A673 (cell line): ENCODE measurements around the gene ALDOC. TPM values are rescaled to one million over a fixed set of nuclear protein-coding genes. Genes with fewer than 3 reads are reported as not detected.

Experiments used
- BruUV-seq: library from RNA; stranded (reverse); fragments of 400-500 nt; replicated peaks from 2 replicates; lab custom pipeline; 2021; lab: Mats Ljungman, UMichigan
- CTCF ChIA-PET: fragments of 300-600 bp; sonication (Branson Sonifier 250); formaldehyde crosslinking; loops from one replicate; lab custom pipeline; 2022; ENCODE audit warnings: antibody characterized with exemption; lab: Charles Lee
- POLR2A ChIA-PET: fragments of 300-600 bp; sonication (Branson Sonifier 250); formaldehyde crosslinking; loops from one replicate; lab custom pipeline; 2022; ENCODE audit warnings: antibody characterized with exemption; ENCODE audit not compliant: low non-redundant PET; lab: Charles Lee
- DNase-seq: peaks from one replicate; pipeline ENCODE4 v3.0.0-alpha.2; 2015; ENCODE audit warnings: low spot score
- H3K27ac ChIP-seq: fragments of 200-600 bp; sonication (generic); 2 replicates; pipeline ENCODE4 v1.5.1; 2016; ENCODE audit warnings: mixed run types, low read depth, mild to moderate bottlenecking, mixed read lengths, antibody characterized with exemption, low read length; ENCODE audit not compliant: poor library complexity, severe bottlenecking
- H3K27me3 ChIP-seq: fragments of 200-600 bp; sonication (generic); replicated peaks from 2 replicates; pipeline ENCODE4 v1.6.1; 2017; ENCODE audit warnings: mixed run types, low read depth, mild to moderate bottlenecking, mixed read lengths, antibody characterized with exemption, low read length; ENCODE audit not compliant: insufficient read depth, poor library complexity
- H3K36me3 ChIP-seq: fragments of 200-600 bp; sonication (generic); 2 replicates; pipeline ENCODE4 v1.6.1; 2016; ENCODE audit warnings: mixed run types, mild to moderate bottlenecking, mixed read lengths, antibody characterized with exemption, low read length; ENCODE audit not compliant: insufficient read depth, poor library complexity, severe bottlenecking
- H3K4me1 ChIP-seq: fragments of 200-600 bp; sonication (generic); 2 replicates; pipeline ENCODE4 v1.6.1; 2017; ENCODE audit warnings: mixed run types, mild to moderate bottlenecking, mixed read lengths, antibody characterized with exemption, low read length; ENCODE audit not compliant: insufficient read depth, poor library complexity, severe bottlenecking
- H3K4me3 ChIP-seq: fragments of 200-600 bp; sonication (generic); 2 replicates; pipeline ENCODE4 v1.5.1; 2016; ENCODE audit warnings: low read depth, mixed run types, mild to moderate bottlenecking, mixed read lengths, low read length; ENCODE audit not compliant: poor library complexity, severe bottlenecking
- H3K9me3 ChIP-seq: fragments of 200-600 bp; sonication (generic); 2 replicates; pipeline ENCODE4 v1.6.1; 2016; ENCODE audit warnings: mixed run types, low read depth, mild to moderate bottlenecking, mixed read lengths, antibody characterized with exemption, low read length; ENCODE audit not compliant: poor library complexity, severe bottlenecking
- EZH2 ChIP-seq: fragments of 200-600 bp; sonication (generic); IDR thresholded peaks from 2 replicates; pipeline ENCODE4 v1.6.1; 2017; ENCODE audit warnings: borderline replicate concordance, low read depth, mild to moderate bottlenecking, mixed read lengths, antibody characterized with exemption, low read length; ENCODE audit not compliant: poor library complexity, severe bottlenecking
- intact Hi-C: fragments of 100-400 bp; cut with micrococcal nuclease; formaldehyde crosslinking; loops from one replicate; pipeline ENCODE4 v1.10.0; 2022; ENCODE audit not compliant: unreplicated experiment
- total RNA-seq: library from RNA; stranded (reverse); gene quantifications from 2 replicates; pipeline ENCODE4 v1.2.3, GENCODE V29; 2021
- TF ChIP-seq, protein P1 (sequence below): fragments of 300-800, 200-600 bp; sonication (generic); conservative IDR thresholded peaks from 2 replicates; pipeline ENCODE4 v1.5.1; 2017; ENCODE audit warnings: low read depth, mild to moderate bottlenecking, antibody characterized with exemption, low read length, moderate library complexity, mixed read lengths

ALDOC gene
- total RNA-seq, 1 experiment from 2014 or later = 9.7 TPM

DNA sequence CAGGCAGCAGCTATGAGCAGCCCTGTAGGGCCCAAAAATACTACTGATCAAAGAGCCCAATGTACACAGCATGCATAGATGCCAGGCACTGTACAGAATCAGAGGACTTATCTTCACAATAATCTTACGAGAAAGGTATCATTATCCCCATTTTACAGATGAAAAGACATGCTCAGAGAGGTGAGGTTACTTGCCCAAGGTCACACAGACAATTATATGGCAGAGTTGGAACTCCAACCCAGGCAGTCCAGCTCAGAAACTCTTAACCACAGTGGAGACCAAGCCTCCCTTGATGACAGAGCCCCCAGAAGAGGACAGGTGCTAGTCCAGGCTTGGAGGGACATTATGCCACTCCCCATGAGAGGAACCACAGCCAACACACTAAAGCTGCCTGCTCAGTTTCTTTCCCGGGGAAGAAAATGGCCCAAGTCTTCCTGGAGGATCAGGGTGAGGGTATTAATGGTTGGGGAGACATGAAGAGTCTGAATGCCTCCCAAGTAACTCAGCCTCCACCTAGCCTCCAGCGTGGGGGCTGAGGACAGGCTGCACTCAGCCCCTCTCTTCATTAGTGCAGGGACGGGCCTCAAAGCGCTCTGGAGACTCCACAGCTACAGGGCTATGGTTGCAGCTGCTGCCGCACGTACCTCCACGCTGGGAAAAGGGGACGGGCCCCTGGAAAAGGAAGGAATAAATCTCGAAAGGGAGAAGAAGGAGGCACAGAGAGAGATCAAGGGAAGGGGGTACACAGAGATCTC, 25.1 kb downstream of the ALDOC start:
- peaks cover 21% of the 10 kb centered on the region for H3K36me3 ChIP-seq
- peak overlapping the region; percentile 78 for H3K27ac ChIP-seq
- intact Hi-C loops = loop anchor here (2.0 kb wide), 1 partner anchor 19 kb away; the partner anchor contains the start of gene PIGS
- no peaks in the 10 kb centered on the region for H3K9me3 ChIP-seq
- ChIA-PET CTCF (no interaction called here), POLR2A (no interaction called here)
- BruUV-seq = TSS peak; percentile 22
- peak; percentile 35 for DNase-seq
- H3K4me1 ChIP-seq = peaks cover 29% of the 10 kb centered on the region
- TF ChIP-seq EZH2 = no peak
- TF ChIP-seq, protein P1, sequence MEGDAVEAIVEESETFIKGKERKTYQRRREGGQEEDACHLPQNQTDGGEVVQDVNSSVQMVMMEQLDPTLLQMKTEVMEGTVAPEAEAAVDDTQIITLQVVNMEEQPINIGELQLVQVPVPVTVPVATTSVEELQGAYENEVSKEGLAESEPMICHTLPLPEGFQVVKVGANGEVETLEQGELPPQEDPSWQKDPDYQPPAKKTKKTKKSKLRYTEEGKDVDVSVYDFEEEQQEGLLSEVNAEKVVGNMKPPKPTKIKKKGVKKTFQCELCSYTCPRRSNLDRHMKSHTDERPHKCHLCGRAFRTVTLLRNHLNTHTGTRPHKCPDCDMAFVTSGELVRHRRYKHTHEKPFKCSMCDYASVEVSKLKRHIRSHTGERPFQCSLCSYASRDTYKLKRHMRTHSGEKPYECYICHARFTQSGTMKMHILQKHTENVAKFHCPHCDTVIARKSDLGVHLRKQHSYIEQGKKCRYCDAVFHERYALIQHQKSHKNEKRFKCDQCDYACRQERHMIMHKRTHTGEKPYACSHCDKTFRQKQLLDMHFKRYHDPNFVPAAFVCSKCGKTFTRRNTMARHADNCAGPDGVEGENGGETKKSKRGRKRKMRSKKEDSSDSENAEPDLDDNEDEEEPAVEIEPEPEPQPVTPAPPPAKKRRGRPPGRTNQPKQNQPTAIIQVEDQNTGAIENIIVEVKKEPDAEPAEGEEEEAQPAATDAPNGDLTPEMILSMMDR = no peak
- peak overlapping the region; percentile 97 for H3K4me3 ChIP-seq
- no peaks in the 10 kb centered on the region for H3K27me3 ChIP-seq

DNA sequence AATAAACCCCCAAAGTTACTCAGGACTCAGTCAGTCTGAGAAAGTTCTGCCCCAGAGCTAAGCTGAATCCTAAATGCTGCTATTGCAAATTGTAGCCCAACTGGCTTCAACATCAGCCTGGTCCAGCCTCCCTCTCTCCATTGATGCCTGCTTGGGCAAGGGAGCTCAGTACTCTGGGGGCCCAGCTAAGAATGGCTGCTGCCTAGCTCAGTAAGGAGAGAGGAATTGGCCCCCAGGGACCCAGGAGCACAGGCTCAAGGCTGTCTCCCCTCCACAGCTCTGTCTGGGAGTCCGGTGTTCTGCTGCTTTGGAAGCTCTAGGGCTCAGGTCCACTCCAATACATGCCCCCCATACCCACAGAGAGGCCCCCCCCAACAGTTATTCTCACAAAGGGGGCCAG, 25.8 kb downstream of the ALDOC start:
- H3K36me3 ChIP-seq = peaks cover 16% of the 10 kb centered on the region
- H3K9me3 ChIP-seq = no peaks in the 10 kb centered on the region
- BruUV-seq = no TSS peak
- H3K27ac ChIP-seq = no peak overlapping the region
- no peak for DNase-seq
- POLR2A ChIA-PET = no interaction called here
- peaks cover 29% of the 10 kb centered on the region for H3K4me1 ChIP-seq
- no peaks in the 10 kb centered on the region for H3K27me3 ChIP-seq
- intact Hi-C loops = no loop called here
- H3K4me3 ChIP-seq = peak overlapping the region; percentile 97
- TF ChIP-seq, protein P1 = no peak
- TF ChIP-seq EZH2 = no peak
- CTCF ChIA-PET = no interaction called here

DNA sequence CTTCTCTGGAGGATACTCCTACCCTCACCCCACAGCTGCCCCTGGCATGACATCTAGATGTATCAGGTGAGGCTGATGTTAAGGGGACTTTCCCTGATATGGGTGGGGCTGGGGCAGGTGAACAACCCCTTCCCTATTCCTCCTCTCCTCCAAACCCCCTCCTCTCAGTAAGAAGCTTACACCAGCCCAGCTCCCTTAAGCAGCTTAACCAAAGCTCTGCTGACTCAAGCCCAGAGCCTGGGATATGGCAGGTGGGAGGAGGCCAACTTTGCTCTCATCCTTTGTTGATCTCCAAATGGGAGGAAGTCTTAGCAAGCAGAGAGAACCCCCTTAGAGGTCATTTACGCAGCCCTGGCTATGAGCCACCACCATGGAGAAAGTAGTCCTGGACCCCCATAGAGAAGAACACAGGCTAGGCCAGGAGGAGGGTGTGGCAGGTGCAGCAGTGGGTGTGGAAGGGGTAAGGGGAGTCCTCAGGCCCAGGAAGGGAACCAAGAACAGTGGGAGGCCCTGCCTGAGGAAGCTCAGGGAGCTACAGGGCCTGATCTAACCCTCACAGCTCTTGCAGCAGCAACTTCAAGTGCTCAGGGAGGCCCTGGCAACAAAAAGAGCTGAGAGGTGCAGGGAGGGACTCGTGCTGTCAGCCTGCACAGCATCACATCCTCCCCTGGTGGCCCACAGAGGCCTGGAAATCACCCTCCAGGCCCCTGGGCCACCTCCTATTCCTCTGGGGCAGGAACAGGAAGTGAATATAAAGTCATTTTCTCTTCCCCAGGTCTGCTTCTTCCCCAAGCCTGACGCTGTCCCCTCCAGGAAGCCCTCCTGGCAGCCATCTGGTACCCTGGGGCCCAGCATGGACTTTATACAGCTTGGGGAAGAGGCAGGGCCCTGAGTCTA, 27.2 kb downstream of the ALDOC start:
- Histone ChIP-seq H3K4me3 (no peak overlapping the region), H3K9me3 (no peaks in the 10 kb centered on the region), H3K27ac (peak overlapping the region; percentile 56), H3K27me3 (no peaks in the 10 kb centered on the region), H3K4me1 (peaks cover 29% of the 10 kb centered on the region), H3K36me3 (peaks cover 15% of the 10 kb centered on the region)
- TF ChIP-seq, protein P1 = no peak
- no peak for TF ChIP-seq EZH2
- ChIA-PET CTCF (no interaction called here), POLR2A (no interaction called here)
- no TSS peak for BruUV-seq
- intact Hi-C loops = no loop called here
- no peak for DNase-seq
